HEK293 (cell line): ENCODE measurements around the gene MVB12A.

Experiments
- CTCF ChIA-PET: fragments of 350-600 bp; formaldehyde crosslinking; extraction: SDS; loops from one replicate; lab custom pipeline; 2021; ENCODE audit warnings: antibody characterized with exemption; lab: Yijun Ruan, JAX
- POLR2A ChIA-PET: fragments of 300-600 bp; formaldehyde crosslinking; extraction: SDS; loops from one replicate; lab custom pipeline; 2020; ENCODE audit warnings: antibody characterized with exemption, inconsistent platforms; lab: Yijun Ruan, JAX
- H3K27ac ChIP-seq: fragments of 200-500 bp; sonication (Bioruptor generic); 2 replicates; pipeline ENCODE4 v1.5.1; 2014; ENCODE audit warnings: low read depth, low read length, control low read depth, inconsistent platforms; ENCODE audit errors: extremely low read depth
- H3K36me3 ChIP-seq, 2 experiments: fragments of 200-500 bp in 1 of 2; sonication (Bioruptor generic) in 1 of 2; 1 replicate in 1 of 2; 2 replicates in 1 of 2; pipeline ENCODE4 v1.5.1; 2014 to 2017; ENCODE audit warnings: inconsistent platforms in 2 of 2, low read length in 2 of 2; ENCODE audit not compliant: control insufficient read depth in 2 of 2, insufficient read depth in 1 of 2
- H3K4me1 ChIP-seq: fragments of 200-500 bp; sonication (Bioruptor generic); 2 replicates; pipeline ENCODE4 v1.5.1; 2014; ENCODE audit warnings: mild to moderate bottlenecking, low read length, inconsistent platforms; ENCODE audit not compliant: control insufficient read depth, insufficient read depth
- H3K4me3 ChIP-seq: 2 replicates; pipeline ENCODE4 v1.5.1; 2011; ENCODE audit warnings: low read depth, mild to moderate bottlenecking, control low read depth, low read length, moderate library complexity
- H3K9me3 ChIP-seq: fragments of 200-500 bp; sonication (Bioruptor generic); 2 replicates; pipeline ENCODE4 v1.5.1; 2014; ENCODE audit warnings: low read depth, low read length, inconsistent platforms; ENCODE audit not compliant: control insufficient read depth, insufficient read depth
- KLF1 ChIP-seq: fragments of 450-650 bp; formaldehyde crosslinking; IDR thresholded peaks from 2 replicates; pipeline ENCODE4 v1.5.1; 2016; ENCODE audit warnings: missing biosample characterization, missing genetic modification characterization
- KLF16 ChIP-seq: fragments of 450-650 bp; formaldehyde crosslinking; IDR thresholded peaks from 2 replicates; pipeline ENCODE4 v1.5.1; 2017; ENCODE audit warnings: missing biosample characterization, missing genetic modification characterization
- KLF17 ChIP-seq: fragments of 450-650 bp; formaldehyde crosslinking; IDR thresholded peaks from 2 replicates; pipeline ENCODE4 v1.5.1; 2016; ENCODE audit warnings: missing biosample characterization, missing genetic modification characterization
- ZBTB26 ChIP-seq: fragments of 450-650 bp; formaldehyde crosslinking; optimal IDR thresholded peaks from 2 replicates; pipeline ENCODE3; 2016; ENCODE audit warnings: missing biosample characterization, mild to moderate bottlenecking, missing genetic modification characterization
- ZNF148 ChIP-seq: fragments of 450-650 bp; formaldehyde crosslinking; IDR thresholded peaks from 2 replicates; pipeline ENCODE4 v1.5.0; 2017; ENCODE audit warnings: missing biosample characterization, missing genetic modification characterization, borderline replicate concordance
- ZNF16 ChIP-seq: fragments of 450-650 bp; formaldehyde crosslinking; IDR thresholded peaks from 2 replicates; pipeline ENCODE4 v1.5.1; 2016; ENCODE audit warnings: low read depth, missing biosample characterization, missing genetic modification characterization
- ZNF184 ChIP-seq: fragments of 450-650 bp; IDR thresholded peaks from 2 replicates; pipeline ENCODE4 v1.5.1; 2018; ENCODE audit warnings: missing biosample characterization, mild to moderate bottlenecking, missing genetic modification characterization
- ZNF311 ChIP-seq: fragments of 450-650 bp; formaldehyde crosslinking; IDR thresholded peaks from 2 replicates; pipeline ENCODE4 v1.5.1; 2017; ENCODE audit warnings: missing biosample characterization, missing genetic modification characterization, borderline replicate concordance
- ZNF398 ChIP-seq: fragments of 450-650 bp; formaldehyde crosslinking; IDR thresholded peaks from 2 replicates; pipeline ENCODE4 v1.5.1; 2017; ENCODE audit warnings: missing biosample characterization, missing genetic modification characterization
- ZNF600 ChIP-seq: fragments of 450-650 bp; formaldehyde crosslinking; IDR thresholded peaks from 2 replicates; pipeline ENCODE4 v1.5.1; 2016; ENCODE audit warnings: missing biosample characterization, missing genetic modification characterization
- ZNF639 ChIP-seq: fragments of 450-650 bp; formaldehyde crosslinking; IDR thresholded peaks from 2 replicates; pipeline ENCODE4 v1.5.1; 2016; ENCODE audit warnings: missing biosample characterization, missing genetic modification characterization
- ZNF76 ChIP-seq: fragments of 450-650 bp; formaldehyde crosslinking; IDR thresholded peaks from 2 replicates; pipeline ENCODE4; 2016; ENCODE audit warnings: low read depth, missing biosample characterization, missing genetic modification characterization, borderline replicate concordance
- ZNF837 ChIP-seq: fragments of 450-650 bp; formaldehyde crosslinking; IDR thresholded peaks from 2 replicates; pipeline ENCODE4 v1.5.1; 2016; ENCODE audit warnings: missing biosample characterization, missing genetic modification characterization

Gene MVB12A

GRCh38 chr19:17454576-17455071 is 34.8 kb downstream of the MVB12A start (continued):
- TF ChIP-seq ZNF398, result no peak
- TF ChIP-seq ZNF600 (tag by site-specific recombination), result no peak
- TF ChIP-seq ZNF184 (tag by site-specific recombination), result no peak
- no peak for TF ChIP-seq KLF1 (tag by site-specific recombination)
- no peak for TF ChIP-seq KLF16 (tag by site-specific recombination)
- TF ChIP-seq ZNF76, result no peak
- no peak for TF ChIP-seq KLF17 (tag by site-specific recombination)
- TF ChIP-seq ZNF311 (tag by site-specific recombination), result no peak

GRCh38 chr19:17455308-17456123 is 35.7 kb downstream of the MVB12A start:
- TF ChIP-seq ZNF837 (tag by site-specific recombination), result no peak
- no peak for TF ChIP-seq ZNF148
- no peak for TF ChIP-seq ZNF16
- TF ChIP-seq ZBTB26 (tag by site-specific recombination), result no peak
- no peak for TF ChIP-seq KLF17 (tag by site-specific recombination)
- TF ChIP-seq ZNF639 (tag by site-specific recombination), result no peak
- H3K9me3 ChIP-seq, result no peaks in the 10 kb centered on the region
- H3K27ac ChIP-seq, result no peak overlapping the region
- H3K4me1 ChIP-seq, result no peaks in the 10 kb centered on the region
- POLR2A ChIA-PET, result no interaction called here
- CTCF ChIA-PET, result interaction anchor here (0.5 to 1.9 kb wide), 3 partner anchors 9 to 401 kb away, joined by 3 to 11 read pairs (median 5); no protein-coding TSS in a partner anchor
- no peak overlapping the region for H3K4me3 ChIP-seq
- H3K36me3 ChIP-seq, result no peaks in the 10 kb centered on the region
